ENCODE data around the gene MBNL2. TPM values are rescaled to one million over a fixed set of nuclear protein-coding genes. Genes with fewer than 3 reads are reported as not detected.

MBNL2 gene
- polyA plus RNA-seq, 1 experiment = 44.0 TPM

- DNase-seq (ENCODE audit: low read depth, low spot score) = no peak
- H3K27ac ChIP-seq (ENCODE audit: low read depth, low read length) = no peak overlapping the region
- POLR2A ChIA-PET = no interaction called here
- no peak overlapping the region for H3K4me3 ChIP-seq (ENCODE audit: low read depth, low read length)
- TF ChIP-seq CTCF (IDR thresholded peaks at IDR 0.05; ENCODE audit: low read depth, low read length) = no peak
- CTCF ChIA-PET = interaction anchor here (0.6 kb wide), 1 partner anchor 220 kb away, joined by 3 read pairs; no protein-coding TSS in a partner anchor
- H3K9me3 ChIP-seq (ENCODE audit: control insufficient read depth, insufficient read depth, low read length) = no peaks in the 10 kb centered on the region
- no peaks in the 10 kb centered on the region for H3K27me3 ChIP-seq (ENCODE audit: control insufficient read depth, insufficient read depth, low read length)
Observed at GRCh38 chr13:97237388-97237787, 15.3 kb downstream of the MBNL2 start.

- CTCF ChIA-PET = no interaction called here
Observed at GRCh38 chr13:97238432-97238831, 16.3 kb downstream of the MBNL2 start.

GRCh38 chr13:97238883-97239282, 16.8 kb downstream of the MBNL2 start:
- no peak for TF ChIP-seq CTCF (IDR thresholded peaks at IDR 0.05; ENCODE audit: low read depth, low read length)
- POLR2A ChIA-PET = no interaction called here
- Histone ChIP-seq H3K27me3 (ENCODE audit: control insufficient read depth, insufficient read depth, low read length) (no peaks in the 10 kb centered on the region), H3K4me3 (ENCODE audit: low read depth, low read length) (no peak overlapping the region), H3K9me3 (ENCODE audit: control insufficient read depth, insufficient read depth, low read length) (no peaks in the 10 kb centered on the region), H3K27ac (ENCODE audit: low read depth, low read length) (no peak overlapping the region)
- DNase-seq (ENCODE audit: low read depth, low spot score) = no peak
- CTCF ChIA-PET = interaction anchor here (1.5 kb wide), 1 partner anchor 129 kb away, joined by 6 read pairs; no protein-coding TSS in a partner anchor

More at GRCh38 chr13:97238432-97238831, 16.3 kb downstream of the MBNL2 start:
- H3K27ac ChIP-seq (ENCODE audit: low read depth, low read length) = no peak overlapping the region
- H3K27me3 ChIP-seq (ENCODE audit: control insufficient read depth, insufficient read depth, low read length) = no peaks in the 10 kb centered on the region
- DNase-seq (ENCODE audit: low read depth, low spot score) = no peak
- no peaks in the 10 kb centered on the region for H3K9me3 ChIP-seq (ENCODE audit: control insufficient read depth, insufficient read depth, low read length)
- POLR2A ChIA-PET = no interaction called here
- TF ChIP-seq CTCF (IDR thresholded peaks at IDR 0.05; ENCODE audit: low read depth, low read length) = no peak
- H3K4me3 ChIP-seq (ENCODE audit: low read depth, low read length) = no peak overlapping the region

GRCh38 chr13:97239306-97239705, 17.2 kb downstream of the MBNL2 start:
- Histone ChIP-seq H3K9me3 (ENCODE audit: control insufficient read depth, insufficient read depth, low read length) (no peaks in the 10 kb centered on the region), H3K27me3 (ENCODE audit: control insufficient read depth, insufficient read depth, low read length) (no peaks in the 10 kb centered on the region), H3K4me3 (ENCODE audit: low read depth, low read length) (no peak overlapping the region), H3K27ac (ENCODE audit: low read depth, low read length) (no peak overlapping the region)
- no peak for TF ChIP-seq CTCF (IDR thresholded peaks at IDR 0.05; ENCODE audit: low read depth, low read length)
- no peak for DNase-seq (ENCODE audit: low read depth, low spot score)
- POLR2A ChIA-PET = no interaction called here
- CTCF ChIA-PET = interaction anchor here (1.5 kb wide), 1 partner anchor 130 kb away, joined by 6 read pairs; no protein-coding TSS in a partner anchor

- H3K9me3 ChIP-seq (ENCODE audit: control insufficient read depth, insufficient read depth, low read length) = no peaks in the 10 kb centered on the region
- ChIA-PET CTCF (interaction anchor here (1.1 to 1.5 kb wide), 2 partner anchors 119 to 130 kb away, joined by 3 to 6 read pairs; no protein-coding TSS in a partner anchor), POLR2A (interaction anchor here (1.1 kb wide), 1 partner anchor 16 kb away, joined by 3 read pairs; no protein-coding TSS in a partner anchor)
- H3K27ac ChIP-seq (ENCODE audit: low read depth, low read length) = peak overlapping the region; percentile 24
- TF ChIP-seq CTCF (IDR thresholded peaks at IDR 0.05; ENCODE audit: low read depth, low read length) = no peak
- DNase-seq (ENCODE audit: low read depth, low spot score) = no peak
- no peaks in the 10 kb centered on the region for H3K27me3 ChIP-seq (ENCODE audit: control insufficient read depth, insufficient read depth, low read length)
- no peak overlapping the region for H3K4me3 ChIP-seq (ENCODE audit: low read depth, low read length)
Observed at GRCh38 chr13:97239943-97240787, 18.0 kb downstream of the MBNL2 start.
